WERI-Rb-1 (cell line): ENCODE results near the gene FURIN.
"Not testable (repeated sequence)": the region's sequence is repeated elsewhere in the genome, so short reads cannot be mapped to it uniquely, and the experiment has no call there.

Source experiments
- DNase-seq: peaks from one replicate; pipeline ENCODE4 v3.0.0-alpha.2; 2020
- H3K27ac ChIP-seq: fragments of 250-450 bp; sonication (Bioruptor Pico); 2 replicates; pipeline ENCODE4 v1.5.1; 2020; ENCODE audit warnings: mild to moderate bottlenecking, moderate library complexity
- H3K27me3 ChIP-seq: fragments of 250-450 bp; sonication (Bioruptor Pico); 2 replicates; pipeline ENCODE4 v1.5.1; 2021; ENCODE audit warnings: mild to moderate bottlenecking, low read depth, moderate library complexity; ENCODE audit not compliant: insufficient read depth, severe bottlenecking
- H3K36me3 ChIP-seq: fragments of 250-450 bp; sonication (Bioruptor Pico); 2 replicates; pipeline ENCODE4 v1.5.1; 2020; ENCODE audit warnings: mild to moderate bottlenecking, moderate library complexity
- H3K4me3 ChIP-seq: 2 replicates; pipeline ENCODE4 v1.5.1; 2011; ENCODE audit warnings: low read depth, mild to moderate bottlenecking, control low read depth, low read length
- H3K9me3 ChIP-seq: fragments of 250-450 bp; sonication (Bioruptor Pico); 2 replicates; pipeline ENCODE4 v1.5.1; 2021; ENCODE audit warnings: mild to moderate bottlenecking, moderate library complexity; ENCODE audit not compliant: severe bottlenecking
- CTCF ChIP-seq: IDR thresholded peaks from 2 replicates; pipeline ENCODE4 v1.5.1; 2011; ENCODE audit warnings: low read depth, mild to moderate bottlenecking, control low read depth, inconsistent platforms, low read length

Gene FURIN

GRCh38 chr15:90873488-90873997 is 5.2 kb downstream of the FURIN start:
- H3K9me3 ChIP-seq: no peaks in the 10 kb centered on the region
- DNase-seq: no peak
- no peak for TF ChIP-seq CTCF
- H3K36me3 ChIP-seq: no peaks in the 10 kb centered on the region
- no peak overlapping the region for H3K27ac ChIP-seq
- no peak overlapping the region for H3K4me3 ChIP-seq
- H3K27me3 ChIP-seq: peaks cover 15% of the 10 kb centered on the region

GRCh38 chr15:90873998-90874605 is 5.7 kb downstream of the FURIN start:
- Histone ChIP-seq H3K36me3 (no peaks in the 10 kb centered on the region), H3K27ac (no peak overlapping the region), H3K9me3 (no peaks in the 10 kb centered on the region), H3K27me3 (peaks cover 15% of the 10 kb centered on the region), H3K4me3 (no peak overlapping the region)
- no peak for DNase-seq
- TF ChIP-seq CTCF: no peak

- H3K9me3 ChIP-seq, H3K4me3 ChIP-seq, H3K27ac ChIP-seq, DNase-seq, H3K36me3 ChIP-seq: not testable (repeated sequence)
- H3K27me3 ChIP-seq: peaks cover 15% of the 10 kb centered on the region
Measured at GRCh38 chr15:90874986-90875385, 6.6 kb downstream of the FURIN start.

- TF ChIP-seq CTCF: no peak
- H3K36me3 ChIP-seq: no peaks in the 10 kb centered on the region
Measured at GRCh38 chr15:90875549-90875981, 7.2 kb downstream of the FURIN start.

GRCh38 chr15:90876046-90876445 is 7.7 kb downstream of the FURIN start:
- Histone ChIP-seq H3K27ac (no peak overlapping the region), H3K27me3 (peaks cover 9% of the 10 kb centered on the region), H3K4me3 (no peak overlapping the region; the same call in 1 of the 2 replicates), H3K9me3 (no peaks in the 10 kb centered on the region), H3K36me3 (no peaks in the 10 kb centered on the region)
- peak; percentile 50 for DNase-seq
- no peak for TF ChIP-seq CTCF

More at GRCh38 chr15:90875549-90875981, 7.2 kb downstream of the FURIN start:
- H3K9me3 ChIP-seq: no peaks in the 10 kb centered on the region
- no peak overlapping the region; the same call in 1 of the 2 replicates for H3K4me3 ChIP-seq
- no peak for DNase-seq
- no peak overlapping the region for H3K27ac ChIP-seq
- peaks cover 14% of the 10 kb centered on the region for H3K27me3 ChIP-seq

- Histone ChIP-seq H3K9me3 (no peaks in the 10 kb centered on the region), H3K36me3 (no peaks in the 10 kb centered on the region), H3K27me3 (peaks cover 9% of the 10 kb centered on the region), H3K4me3 (no peak overlapping the region), H3K27ac (no peak overlapping the region)
- no peak for DNase-seq
- no peak for TF ChIP-seq CTCF
Measured at GRCh38 chr15:90876512-90877170, 8.3 kb downstream of the FURIN start.
